Right atrium auricular region (tissue), 2 donors: Measurements from ENCODE around the gene ZDHHC9. TPM values are rescaled to one million over a fixed set of nuclear protein-coding genes. Genes with fewer than 3 reads are reported as not detected.

ENCODE experiments used
- DNase-seq: peaks from one replicate; pipeline ENCODE4 v3.0.0-alpha.2; 2019; ENCODE audit warnings: low spot score
- H3K27ac ChIP-seq, 2 donors: fragments of 200-600 bp; sonication (generic); 1 replicate in 1 of 2; 2 replicates in 1 of 2; pipeline ENCODE4 v1.5.1; 2016 to 2019
- H3K27me3 ChIP-seq, 2 donors: fragments of 200-600 bp; sonication (generic); one replicate each; pipeline versions ENCODE4 v1.5.1 to v1.6.0; 2017 to 2019
- H3K36me3 ChIP-seq: fragments of 200-600 bp; sonication (generic); one replicate; pipeline ENCODE4 v1.5.1; 2016
- H3K4me1 ChIP-seq, 2 donors: fragments of 200-600 bp; sonication (generic); one replicate each; pipeline versions ENCODE4 v1.5.1 to v1.6.0; 2017 to 2019
- H3K4me3 ChIP-seq, 2 donors: fragments of 200-600 bp; sonication (generic); 1 replicate in 1 of 2; 2 replicates in 1 of 2; pipeline ENCODE4 v1.5.1; 2017 to 2019; ENCODE audit warnings: mild to moderate bottlenecking in 1 of 2, moderate library complexity in 1 of 2
- H3K9me3 ChIP-seq, 2 donors: fragments of 200-600 bp; sonication (generic); one replicate each; pipeline ENCODE4 v1.5.1; 2019
- total RNA-seq, 2 donors: library from RNA; depleted of rRNA; stranded (reverse); fragments of >200 nt; gene quantifications; one replicate each; pipeline ENCODE4 v1.1.0, GENCODE V29; 2016
- TF ChIP-seq, protein P1 (sequence below), 2 donors: fragments of 200-600 bp; sonication (generic); IDR thresholded peaks; one replicate each; pipeline ENCODE4 v1.5.1; 2019; ENCODE audit warnings: antibody characterized with exemption in 2 of 2

Gene ZDHHC9
- total RNA-seq, 2 donors from 2014 or later, result 10.6 to 11.4 TPM

GRCh38 chrX:129808158-129808828 lies 35.4 kb downstream of the ZDHHC9 start:
- no peaks in the 10 kb centered on the region for H3K9me3 ChIP-seq
- H3K4me3 ChIP-seq, result no peak overlapping the region
- DNase-seq, result no peak
- TF ChIP-seq, protein P1, sequence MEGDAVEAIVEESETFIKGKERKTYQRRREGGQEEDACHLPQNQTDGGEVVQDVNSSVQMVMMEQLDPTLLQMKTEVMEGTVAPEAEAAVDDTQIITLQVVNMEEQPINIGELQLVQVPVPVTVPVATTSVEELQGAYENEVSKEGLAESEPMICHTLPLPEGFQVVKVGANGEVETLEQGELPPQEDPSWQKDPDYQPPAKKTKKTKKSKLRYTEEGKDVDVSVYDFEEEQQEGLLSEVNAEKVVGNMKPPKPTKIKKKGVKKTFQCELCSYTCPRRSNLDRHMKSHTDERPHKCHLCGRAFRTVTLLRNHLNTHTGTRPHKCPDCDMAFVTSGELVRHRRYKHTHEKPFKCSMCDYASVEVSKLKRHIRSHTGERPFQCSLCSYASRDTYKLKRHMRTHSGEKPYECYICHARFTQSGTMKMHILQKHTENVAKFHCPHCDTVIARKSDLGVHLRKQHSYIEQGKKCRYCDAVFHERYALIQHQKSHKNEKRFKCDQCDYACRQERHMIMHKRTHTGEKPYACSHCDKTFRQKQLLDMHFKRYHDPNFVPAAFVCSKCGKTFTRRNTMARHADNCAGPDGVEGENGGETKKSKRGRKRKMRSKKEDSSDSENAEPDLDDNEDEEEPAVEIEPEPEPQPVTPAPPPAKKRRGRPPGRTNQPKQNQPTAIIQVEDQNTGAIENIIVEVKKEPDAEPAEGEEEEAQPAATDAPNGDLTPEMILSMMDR (IDR thresholded peaks at IDR 0.05), result no peak
- H3K36me3 ChIP-seq, result peaks cover 13% of the 10 kb centered on the region
- no peaks in the 10 kb centered on the region for H3K27me3 ChIP-seq
- peak overlapping the region in 1 of 2 donors; percentile 39 for H3K27ac ChIP-seq
- H3K4me1 ChIP-seq, result no peaks in the 10 kb centered on the region

DNA sequence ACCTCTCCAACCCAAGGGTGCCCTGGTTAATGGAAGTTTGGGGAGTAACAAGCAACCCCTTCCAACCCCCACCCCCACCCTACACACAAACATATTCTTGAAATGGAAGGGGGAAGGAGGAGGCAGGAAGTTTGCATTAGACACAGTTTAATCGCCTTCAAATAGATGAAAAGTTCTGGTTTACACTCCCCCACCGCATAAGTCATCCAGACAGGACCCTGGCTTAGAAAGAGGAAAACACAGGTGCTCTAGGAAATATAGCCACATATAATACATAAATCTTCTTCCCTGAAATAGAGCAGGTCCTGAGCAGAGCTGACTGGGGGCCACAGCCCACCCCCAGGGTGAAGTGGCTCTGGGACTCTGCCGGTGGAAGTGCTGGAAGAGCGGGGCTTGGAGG lies 38.9 kb downstream of the ZDHHC9 start:
- Histone ChIP-seq H3K27me3 (no peaks in the 10 kb centered on the region), H3K27ac (no peak overlapping the region), H3K9me3 (no peaks in the 10 kb centered on the region), H3K36me3 (peaks cover 13% of the 10 kb centered on the region), H3K4me3 (no peak overlapping the region), H3K4me1 (no peaks in the 10 kb centered on the region)
- DNase-seq, result no peak
- TF ChIP-seq, protein P1 (IDR thresholded peaks at IDR 0.05), result no peak

DNA sequence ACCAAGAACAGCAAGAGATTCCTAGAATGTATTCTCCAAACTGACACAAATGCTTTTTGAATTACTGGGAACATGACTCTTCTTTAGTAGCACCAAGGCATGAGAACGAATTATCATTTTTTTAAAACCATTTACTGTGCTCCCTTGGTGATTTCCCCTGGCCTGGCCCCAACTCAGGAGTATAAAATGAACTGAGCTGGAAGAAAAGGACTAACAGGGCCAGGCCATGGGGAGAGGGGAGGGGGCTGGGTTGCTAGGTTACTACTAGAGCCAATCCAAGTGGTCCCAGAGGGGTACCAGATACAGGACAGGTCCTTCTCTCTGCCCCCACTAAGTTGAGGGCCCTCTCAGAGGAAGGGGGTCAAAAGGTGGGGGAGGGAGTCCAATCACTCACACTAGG lies 40.8 kb downstream of the ZDHHC9 start:
- TF ChIP-seq, protein P1 (IDR thresholded peaks at IDR 0.05), result no peak
- DNase-seq, result no peak

DNA sequence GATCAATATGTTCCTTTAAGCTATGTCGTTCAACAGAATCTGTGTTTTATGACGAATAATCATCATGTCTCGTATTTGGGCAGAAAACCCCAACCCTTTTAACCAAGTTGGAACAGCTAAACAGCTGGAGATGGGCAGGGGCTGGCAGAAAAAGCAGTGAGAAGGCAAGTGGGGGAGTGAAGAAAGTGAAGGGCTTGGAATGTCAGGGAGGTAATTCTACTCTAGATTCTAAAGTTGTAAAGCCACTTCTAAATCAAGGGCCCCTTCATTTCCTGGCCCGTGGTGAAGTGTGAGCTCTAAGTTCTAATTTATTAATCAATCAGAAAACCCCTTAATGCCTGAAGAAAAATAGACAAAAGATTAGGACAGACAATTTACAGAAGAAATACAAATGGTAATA lies 43.5 kb downstream of the ZDHHC9 start:
- Histone ChIP-seq H3K27me3 (no peaks in the 10 kb centered on the region), H3K36me3 (peaks cover 5% of the 10 kb centered on the region), H3K9me3 (no peaks in the 10 kb centered on the region), H3K4me1 (no peaks in the 10 kb centered on the region), H3K27ac (no peak overlapping the region), H3K4me3 (no peak overlapping the region)
- TF ChIP-seq, protein P1 (IDR thresholded peaks at IDR 0.05), result no peak
- no peak for DNase-seq

More for the DNA sequence above, 40.8 kb downstream of the ZDHHC9 start:
- Histone ChIP-seq H3K27me3 (no peaks in the 10 kb centered on the region), H3K4me1 (no peaks in the 10 kb centered on the region), H3K9me3 (no peaks in the 10 kb centered on the region), H3K4me3 (no peak overlapping the region), H3K36me3 (peaks cover 13% of the 10 kb centered on the region), H3K27ac (no peak overlapping the region)

DNA sequence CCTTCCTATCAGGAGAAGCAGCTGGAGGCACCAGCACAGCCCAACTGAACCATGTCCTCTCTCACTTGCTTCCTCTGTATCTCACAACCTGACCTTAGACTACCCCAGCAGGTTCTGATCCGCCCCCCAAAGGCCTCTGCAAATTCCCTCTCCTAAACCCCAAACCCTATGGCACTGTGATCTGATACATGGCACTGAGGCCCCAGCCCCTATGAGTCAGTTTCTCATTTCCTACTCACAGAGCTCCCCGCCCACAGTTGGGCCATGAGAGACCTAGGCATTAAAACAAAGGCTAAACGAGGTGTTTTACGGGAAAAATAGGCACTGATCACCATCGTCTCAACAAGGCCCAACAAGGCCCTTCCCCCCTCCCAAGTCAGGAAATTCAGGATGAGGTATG lies 44.8 kb downstream of the ZDHHC9 start:
- Histone ChIP-seq H3K27ac (no peak overlapping the region), H3K4me3 (no peak overlapping the region), H3K36me3 (no peaks in the 10 kb centered on the region), H3K9me3 (no peaks in the 10 kb centered on the region), H3K27me3 (no peaks in the 10 kb centered on the region), H3K4me1 (no peaks in the 10 kb centered on the region)
- TF ChIP-seq, protein P1 (IDR thresholded peaks at IDR 0.05), result no peak
- DNase-seq, result no peak

DNA sequence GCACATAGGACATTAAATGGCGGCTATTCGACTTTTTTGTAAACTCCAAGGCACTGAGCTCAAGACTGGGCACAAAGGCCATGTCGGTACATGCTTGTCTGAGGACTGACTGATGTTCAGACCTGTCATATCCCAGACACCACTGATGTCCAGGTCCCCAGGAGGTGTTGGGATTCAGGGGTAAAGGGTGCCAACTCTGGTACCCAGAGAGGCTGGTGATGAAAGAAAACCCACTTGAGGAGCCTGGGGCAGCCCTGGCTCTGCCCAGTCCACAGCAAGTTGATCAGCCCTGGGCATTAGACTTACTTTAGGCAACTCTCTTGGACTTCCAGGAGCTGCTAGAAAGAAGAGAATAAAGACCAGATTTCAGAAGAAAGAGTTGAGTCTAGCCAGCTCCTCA lies 45.2 kb downstream of the ZDHHC9 start:
- H3K4me3 ChIP-seq, result no peak overlapping the region
- TF ChIP-seq, protein P1 (IDR thresholded peaks at IDR 0.05), result no peak
- no peaks in the 10 kb centered on the region for H3K4me1 ChIP-seq
- no peak overlapping the region for H3K27ac ChIP-seq
- H3K36me3 ChIP-seq, result no peaks in the 10 kb centered on the region
- no peaks in the 10 kb centered on the region for H3K9me3 ChIP-seq
- no peaks in the 10 kb centered on the region for H3K27me3 ChIP-seq
- no peak for DNase-seq
